Transverse colon (tissue), 3 donors: ENCODE measurements around the gene FDX1.

Source experiments
- CTCF ChIP-seq, 5 experiments: fragments of 200-600 bp in 3 of 5; fragments of 450-650 bp in 2 of 5; sonication (generic) in 3 of 5; IDR thresholded peaks; 1 replicate in 2 of 5; 2 replicates in 3 of 5; pipeline ENCODE4 v1.5.1; 2016 to 2017; ENCODE audit warnings: antibody characterized with exemption in 5 of 5, inconsistent platforms in 3 of 5, mild to moderate bottlenecking in 2 of 5, moderate library complexity in 1 of 5
- POLR2A ChIP-seq: fragments of 450-650 bp; IDR thresholded peaks from one replicate; pipeline ENCODE4 v1.6.1; 2016; ENCODE audit warnings: antibody characterized with exemption, mild to moderate bottlenecking, moderate library complexity

- TF ChIP-seq CTCF (IDR thresholded peaks at IDR 0.05) (no peak), POLR2A (no peak)
Measured at GRCh38 chr11:110492321-110492685, 62.6 kb downstream of the FDX1 start.
